ENCODE data around the gene EFL1.

The EFL1 gene

DNA sequence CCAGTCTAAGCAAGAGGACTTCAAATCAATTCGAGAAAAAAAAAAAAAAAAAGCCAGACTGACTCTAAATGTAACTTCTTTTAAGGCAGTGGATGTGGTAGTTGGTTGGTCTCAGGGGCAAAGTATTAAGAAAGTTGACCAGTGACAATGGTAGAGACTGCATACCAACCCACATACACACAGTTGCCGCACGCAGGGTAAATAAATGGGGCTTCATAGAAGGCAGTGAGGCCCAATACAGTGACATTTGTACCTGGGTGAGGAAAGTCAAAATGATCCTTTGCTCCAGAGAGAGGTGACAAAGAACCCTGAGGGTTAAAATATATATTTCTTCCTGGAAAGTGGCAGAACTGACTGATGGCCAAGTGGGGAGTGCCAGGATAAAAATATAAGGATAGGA is 116.0 kb downstream of the EFL1 start:
- no peak overlapping the region for H3K4me3 ChIP-seq (ENCODE audit: low read depth, low read length)
- no peak for DNase-seq (ENCODE audit: low read depth)
- TF ChIP-seq, protein P1, sequence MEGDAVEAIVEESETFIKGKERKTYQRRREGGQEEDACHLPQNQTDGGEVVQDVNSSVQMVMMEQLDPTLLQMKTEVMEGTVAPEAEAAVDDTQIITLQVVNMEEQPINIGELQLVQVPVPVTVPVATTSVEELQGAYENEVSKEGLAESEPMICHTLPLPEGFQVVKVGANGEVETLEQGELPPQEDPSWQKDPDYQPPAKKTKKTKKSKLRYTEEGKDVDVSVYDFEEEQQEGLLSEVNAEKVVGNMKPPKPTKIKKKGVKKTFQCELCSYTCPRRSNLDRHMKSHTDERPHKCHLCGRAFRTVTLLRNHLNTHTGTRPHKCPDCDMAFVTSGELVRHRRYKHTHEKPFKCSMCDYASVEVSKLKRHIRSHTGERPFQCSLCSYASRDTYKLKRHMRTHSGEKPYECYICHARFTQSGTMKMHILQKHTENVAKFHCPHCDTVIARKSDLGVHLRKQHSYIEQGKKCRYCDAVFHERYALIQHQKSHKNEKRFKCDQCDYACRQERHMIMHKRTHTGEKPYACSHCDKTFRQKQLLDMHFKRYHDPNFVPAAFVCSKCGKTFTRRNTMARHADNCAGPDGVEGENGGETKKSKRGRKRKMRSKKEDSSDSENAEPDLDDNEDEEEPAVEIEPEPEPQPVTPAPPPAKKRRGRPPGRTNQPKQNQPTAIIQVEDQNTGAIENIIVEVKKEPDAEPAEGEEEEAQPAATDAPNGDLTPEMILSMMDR (IDR thresholded peaks at IDR 0.05; ENCODE audit: insufficient read depth, low read depth, low read length, missing control alignments), result no peak

DNA sequence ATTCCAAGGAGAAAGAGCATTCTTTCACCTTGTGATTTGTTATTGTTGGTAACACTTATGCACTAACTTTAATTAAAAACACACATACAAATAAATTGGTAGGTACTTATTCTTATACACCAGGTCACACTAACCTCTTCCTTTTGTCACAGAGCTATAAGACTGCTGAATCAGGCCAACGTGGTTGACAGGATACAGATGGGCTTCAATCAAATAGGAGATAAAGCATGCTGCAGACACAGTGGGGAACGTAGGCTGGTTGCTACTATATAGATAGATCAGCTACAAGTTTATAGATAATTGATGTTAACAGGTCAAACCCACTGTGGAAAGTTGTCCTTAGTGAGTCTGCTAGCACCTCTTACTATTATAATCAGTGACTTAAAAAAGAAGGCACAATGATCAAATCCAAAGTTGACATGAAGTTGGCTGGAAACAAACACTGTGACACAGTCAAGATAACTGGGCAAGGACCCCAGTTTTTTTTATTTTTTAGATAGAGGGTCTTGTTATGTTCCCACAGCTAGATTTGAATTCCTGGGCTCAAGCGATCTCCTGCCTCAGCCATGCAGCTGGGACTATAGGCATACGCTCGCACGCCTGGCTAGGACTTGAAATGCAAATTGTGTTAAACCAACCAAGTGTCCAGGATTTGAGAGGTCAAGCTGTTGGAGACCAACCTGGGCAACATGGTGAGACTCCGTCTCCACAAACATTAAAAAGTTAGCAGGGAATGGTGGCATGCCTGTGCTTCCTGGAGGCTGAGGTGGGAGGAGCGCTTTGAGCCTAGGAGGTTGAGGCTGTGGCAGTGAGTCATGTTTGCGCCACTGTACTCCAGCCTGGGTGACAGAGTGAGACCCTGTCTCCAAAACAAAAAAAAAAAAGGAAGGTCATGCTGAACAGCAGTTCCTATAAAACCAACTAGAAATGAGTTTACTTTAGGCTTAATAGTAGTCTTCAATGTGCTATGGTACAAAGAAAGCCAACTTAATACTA is 118.8 kb downstream of the EFL1 start:
- TF ChIP-seq, protein P1 (IDR thresholded peaks at IDR 0.05; ENCODE audit: insufficient read depth, low read depth, low read length, missing control alignments), result no peak

DNA sequence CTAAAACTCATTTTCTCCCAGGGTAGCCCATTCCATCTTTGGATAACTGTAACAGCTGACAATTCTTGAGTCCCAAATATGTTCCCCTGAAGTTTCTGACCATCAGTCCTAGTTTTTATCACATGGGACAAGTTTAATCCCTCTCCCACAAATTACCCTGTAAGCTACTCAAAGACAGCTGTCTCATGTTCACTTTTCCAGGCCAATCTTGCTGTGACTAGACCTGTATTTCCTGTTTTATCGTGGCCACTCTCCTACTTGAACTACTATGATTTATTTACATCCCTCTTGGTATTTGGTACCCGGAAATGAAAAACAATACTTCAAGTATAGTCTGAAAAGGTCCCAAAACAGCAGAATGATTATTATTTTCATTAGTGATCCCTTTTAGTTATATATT is 121.6 kb downstream of the EFL1 start:
- DNase-seq (ENCODE audit: low read depth), result no peak
- TF ChIP-seq, protein P1 (IDR thresholded peaks at IDR 0.05; ENCODE audit: insufficient read depth, low read depth, low read length, missing control alignments), result no peak
- no peak overlapping the region for H3K4me3 ChIP-seq (ENCODE audit: low read depth, low read length)

More for the DNA sequence above, 118.8 kb downstream of the EFL1 start:
- H3K4me3 ChIP-seq (ENCODE audit: low read depth, low read length), result no peak overlapping the region
- DNase-seq (ENCODE audit: low read depth), result no peak

DNA sequence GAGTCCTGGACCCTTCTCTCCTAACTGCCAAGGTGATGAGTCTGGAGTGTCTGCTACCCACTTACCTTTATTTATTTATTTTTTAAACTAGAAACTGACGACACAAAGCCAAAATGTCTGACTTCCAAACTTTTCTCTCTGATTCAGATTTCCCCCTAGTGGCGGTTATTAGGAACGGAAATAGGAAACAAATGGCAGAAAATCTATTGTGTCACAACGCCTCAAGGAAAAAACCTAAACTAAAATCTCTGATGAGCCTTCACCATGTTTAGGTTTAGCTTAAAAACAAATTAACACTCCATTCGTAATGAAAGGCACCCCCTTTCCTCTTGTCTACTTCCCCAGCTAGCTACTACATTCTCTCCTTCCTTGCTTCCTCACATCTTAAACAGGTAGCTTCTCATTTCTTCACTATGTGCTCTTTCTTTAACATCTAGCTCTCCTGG is 122.7 kb downstream of the EFL1 start:
- peak; percentile 35 for DNase-seq (ENCODE audit: low read depth)
- H3K4me3 ChIP-seq (ENCODE audit: low read depth, low read length), result no peak overlapping the region
- TF ChIP-seq, protein P1 (IDR thresholded peaks at IDR 0.05; ENCODE audit: insufficient read depth, low read depth, low read length, missing control alignments), result peak; percentile 59

DNA sequence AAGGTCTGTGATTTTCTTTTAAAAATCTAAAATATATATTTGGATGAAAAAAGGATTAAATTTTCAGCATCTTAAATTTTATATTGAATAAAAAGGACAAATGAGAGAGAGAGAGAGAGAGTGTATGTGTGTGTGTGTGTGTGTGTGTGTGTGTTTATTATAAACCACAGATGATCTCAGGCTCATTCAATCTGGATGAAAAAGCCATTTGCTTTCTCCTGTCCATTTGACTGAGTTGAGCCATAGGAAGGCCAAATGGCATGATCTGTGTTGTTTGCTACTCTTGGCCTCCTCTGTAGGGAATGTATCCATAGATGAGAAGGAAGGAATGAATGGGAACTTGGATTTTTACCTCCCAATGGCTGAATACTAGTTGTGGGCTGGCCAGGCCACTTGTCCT is 124.2 kb downstream of the EFL1 start:
- TF ChIP-seq, protein P1 (IDR thresholded peaks at IDR 0.05; ENCODE audit: insufficient read depth, low read depth, low read length, missing control alignments), result no peak
- H3K4me3 ChIP-seq (ENCODE audit: low read depth, low read length), result no peak overlapping the region
- DNase-seq (ENCODE audit: low read depth), result no peak

DNA sequence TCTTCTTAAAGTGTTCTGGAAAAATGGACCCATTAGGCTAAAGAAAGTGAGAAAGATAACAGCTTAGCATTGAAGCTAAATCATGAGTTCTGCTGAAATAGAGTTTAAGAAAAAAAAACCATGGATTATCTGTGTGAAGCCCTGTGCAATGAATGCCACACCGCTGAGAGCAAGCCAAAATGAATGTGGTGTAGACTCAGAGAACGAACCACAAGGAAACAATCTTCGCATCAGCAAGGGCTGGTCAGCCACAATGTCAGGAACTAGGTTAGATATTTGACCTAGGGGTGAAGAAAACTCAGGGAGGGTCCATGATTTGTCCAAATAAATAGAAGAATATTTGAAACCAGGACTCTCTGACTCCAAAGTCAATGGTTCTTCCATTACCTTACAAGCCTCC is 125.3 kb downstream of the EFL1 start:
- no peak overlapping the region for H3K4me3 ChIP-seq (ENCODE audit: low read depth, low read length)
- TF ChIP-seq, protein P1 (IDR thresholded peaks at IDR 0.05; ENCODE audit: insufficient read depth, low read depth, low read length, missing control alignments), result no peak
- no peak for DNase-seq (ENCODE audit: low read depth)

Data from GM12865 (cell line).